ENCODE measurements around the gene ALDH8A1. TPM values are rescaled to one million over a fixed set of nuclear protein-coding genes. Genes with fewer than 3 reads are reported as not detected.

The ALDH8A1 gene
- total and polyA plus RNA-seq, 2 experiments from 2014 or later = 8.0 to 9.9 TPM

- H2AFZ ChIP-seq = no peak overlapping the region
- H3K4me2 ChIP-seq = no peak overlapping the region
- no peaks in the 10 kb centered on the region for H3K27me3 ChIP-seq
- no peaks in the 10 kb centered on the region for H3K9me2 ChIP-seq (replicated peaks; ENCODE audit: insufficient read depth)
- H3K27ac ChIP-seq = no peak overlapping the region
- no peak for TF ChIP-seq EZH2 (IDR thresholded peaks at IDR 0.05; ENCODE audit: borderline replicate concordance)
- TF ChIP-seq EZH2phosphoT487 (IDR thresholded peaks at IDR 0.05; ENCODE audit: low read depth, severe bottlenecking, unreplicated experiment) = no peak
- TF ChIP-seq CTCF (IDR thresholded peaks at IDR 0.05; ENCODE audit: poor library complexity) = no peak
- no peaks in the 10 kb centered on the region for H3K36me3 ChIP-seq (replicated peaks; ENCODE audit: insufficient read depth, low read depth)
- H3K9me3 ChIP-seq (ENCODE audit: low read depth) = no peaks in the 10 kb centered on the region
- H3K4me3 ChIP-seq = no peak overlapping the region
- 73% methylated on average over 9 of the region's 9 CpGs for WGBS (ENCODE audit: low lambda C conversion rate, missing lambda C conversion rate)
- no peaks in the 10 kb centered on the region for H3K4me1 ChIP-seq (ENCODE audit: insufficient read depth)
- H3K79me2 ChIP-seq = no peaks in the 10 kb centered on the region
- H4K20me1 ChIP-seq (ENCODE audit: insufficient read depth, poor library complexity, severe bottlenecking) = no peaks in the 10 kb centered on the region
- DNase-seq (ENCODE audit: low spot score) = no peak
These were observed 79.0 kb downstream of the ALDH8A1 start for GRCh38 chr6:134870677-134871498.

DNA sequence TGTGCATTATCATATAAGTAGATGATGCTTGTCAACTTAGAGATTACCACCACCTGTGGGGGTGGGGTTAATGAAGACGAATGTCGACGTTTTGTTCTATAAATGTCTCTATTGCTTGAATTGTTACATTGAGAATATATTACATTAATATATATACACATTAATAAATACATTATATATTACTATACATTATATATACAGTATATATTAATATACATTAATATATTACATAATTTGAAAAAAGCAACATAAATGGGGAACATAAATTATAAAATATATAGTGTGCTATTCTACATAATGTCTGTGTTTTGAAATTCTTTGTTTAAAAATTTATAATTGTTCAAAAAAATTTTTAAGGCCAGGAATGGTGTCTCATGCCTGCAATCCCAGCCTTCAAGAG, 81.1 kb downstream of the ALDH8A1 start:
- no peaks in the 10 kb centered on the region for H3K4me1 ChIP-seq (ENCODE audit: insufficient read depth)
- WGBS (ENCODE audit: low lambda C conversion rate, missing lambda C conversion rate) = 94% methylated on average over 3 of the region's 3 CpGs
- no peak for DNase-seq (ENCODE audit: low spot score)
- no peaks in the 10 kb centered on the region for H3K9me3 ChIP-seq (ENCODE audit: low read depth)
- no peak overlapping the region for H3K4me2 ChIP-seq
- no peaks in the 10 kb centered on the region for H4K20me1 ChIP-seq (ENCODE audit: insufficient read depth, poor library complexity, severe bottlenecking)
- H2AFZ ChIP-seq = no peak overlapping the region
- TF ChIP-seq CTCF (IDR thresholded peaks at IDR 0.05; ENCODE audit: poor library complexity) = no peak
- no peak for TF ChIP-seq EZH2 (IDR thresholded peaks at IDR 0.05; ENCODE audit: borderline replicate concordance)
- no peak for TF ChIP-seq EZH2phosphoT487 (IDR thresholded peaks at IDR 0.05; ENCODE audit: low read depth, severe bottlenecking, unreplicated experiment)
- no peaks in the 10 kb centered on the region for H3K79me2 ChIP-seq
- H3K27ac ChIP-seq = no peak overlapping the region
- no peaks in the 10 kb centered on the region for H3K27me3 ChIP-seq
- H3K36me3 ChIP-seq (replicated peaks; ENCODE audit: insufficient read depth, low read depth) = no peaks in the 10 kb centered on the region
- no peaks in the 10 kb centered on the region for H3K9me2 ChIP-seq (replicated peaks; ENCODE audit: insufficient read depth)
- H3K4me3 ChIP-seq = no peak overlapping the region

Small RNAs within 50 kb of the gene (microRNA-seq; reads per million reads assigned to microRNA genes)
- not detected for gene MIR3662

Other genes starting within 250 kb of the ALDH8A1 start
- gene HBS1L, start 104.7 kb upstream of the ALDH8A1 start, total RNA-seq = 70.0 and 70.6 TPM in 2 replicates
- gene HBS1L, start 104.7 kb upstream of the ALDH8A1 start, polyA plus RNA-seq = 43.0 and 44.5 TPM in 2 replicates
- 0.17 and 0.48 TPM in 2 replicates for gene MYB, start 231.2 kb upstream of the ALDH8A1 start, total RNA-seq
- 0.36 and 0.56 TPM in 2 replicates for gene MYB, start 231.2 kb upstream of the ALDH8A1 start, polyA plus RNA-seq

All from hepatocyte (in vitro differentiated cells).